Measurements from ENCODE around the gene CDK19. TPM values are rescaled to one million over a fixed set of nuclear protein-coding genes. Genes with fewer than 3 reads are reported as not detected.
A peak's percentile ranks its signal among the peaks of the same experiment; 100 is the strongest.

Gene CDK19
- total and polyA plus RNA-seq, 9 of the 15 experiments (the other 6 are each of a cell fraction or from before 2014, with no cell fraction given) = 3.8 to 15.2 (median 7.4) TPM

DNA sequence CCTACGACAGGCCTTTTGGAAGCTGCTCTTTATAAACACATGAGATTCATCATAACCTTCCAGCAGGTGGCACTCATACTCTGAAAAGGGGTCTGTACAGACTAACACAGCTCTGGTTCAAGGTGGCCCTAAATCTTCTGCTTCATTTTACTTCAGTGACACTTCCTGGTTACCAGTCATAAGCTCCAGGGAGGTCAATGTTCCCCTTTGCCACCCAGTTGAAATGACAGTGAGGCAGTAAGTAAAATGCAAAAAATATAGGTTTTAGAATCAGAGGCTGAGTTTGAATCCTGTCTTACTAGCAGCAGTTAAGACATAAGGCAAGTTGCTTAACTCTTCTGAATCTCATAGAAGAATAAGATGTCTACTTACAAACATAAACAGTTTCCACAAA lies 132.8 kb downstream of the CDK19 start (continued):
- TF ChIP-seq, protein P1, sequence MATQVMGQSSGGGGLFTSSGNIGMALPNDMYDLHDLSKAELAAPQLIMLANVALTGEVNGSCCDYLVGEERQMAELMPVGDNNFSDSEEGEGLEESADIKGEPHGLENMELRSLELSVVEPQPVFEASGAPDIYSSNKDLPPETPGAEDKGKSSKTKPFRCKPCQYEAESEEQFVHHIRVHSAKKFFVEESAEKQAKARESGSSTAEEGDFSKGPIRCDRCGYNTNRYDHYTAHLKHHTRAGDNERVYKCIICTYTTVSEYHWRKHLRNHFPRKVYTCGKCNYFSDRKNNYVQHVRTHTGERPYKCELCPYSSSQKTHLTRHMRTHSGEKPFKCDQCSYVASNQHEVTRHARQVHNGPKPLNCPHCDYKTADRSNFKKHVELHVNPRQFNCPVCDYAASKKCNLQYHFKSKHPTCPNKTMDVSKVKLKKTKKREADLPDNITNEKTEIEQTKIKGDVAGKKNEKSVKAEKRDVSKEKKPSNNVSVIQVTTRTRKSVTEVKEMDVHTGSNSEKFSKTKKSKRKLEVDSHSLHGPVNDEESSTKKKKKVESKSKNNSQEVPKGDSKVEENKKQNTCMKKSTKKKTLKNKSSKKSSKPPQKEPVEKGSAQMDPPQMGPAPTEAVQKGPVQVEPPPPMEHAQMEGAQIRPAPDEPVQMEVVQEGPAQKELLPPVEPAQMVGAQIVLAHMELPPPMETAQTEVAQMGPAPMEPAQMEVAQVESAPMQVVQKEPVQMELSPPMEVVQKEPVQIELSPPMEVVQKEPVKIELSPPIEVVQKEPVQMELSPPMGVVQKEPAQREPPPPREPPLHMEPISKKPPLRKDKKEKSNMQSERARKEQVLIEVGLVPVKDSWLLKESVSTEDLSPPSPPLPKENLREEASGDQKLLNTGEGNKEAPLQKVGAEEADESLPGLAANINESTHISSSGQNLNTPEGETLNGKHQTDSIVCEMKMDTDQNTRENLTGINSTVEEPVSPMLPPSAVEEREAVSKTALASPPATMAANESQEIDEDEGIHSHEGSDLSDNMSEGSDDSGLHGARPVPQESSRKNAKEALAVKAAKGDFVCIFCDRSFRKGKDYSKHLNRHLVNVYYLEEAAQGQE (IDR thresholded peaks at IDR 0.05; ENCODE audit: borderline replicate concordance) = peak; percentile 88
- TF ChIP-seq, protein P1 (CRISPR knock-in tag; IDR thresholded peaks at IDR 0.05; ENCODE audit: low read depth) = no peak
- TF ChIP-seq RFX1 (IDR thresholded peaks at IDR 0.05) (peak; percentile 29; the same call in 1 of the 2 replicates), DEAF1 (CRISPR knock-in tag; IDR thresholded peaks at IDR 0.05) (peak; percentile 95), ZFPM2 (CRISPR knock-in tag; IDR thresholded peaks at IDR 0.05) (no peak), MEIS2 (IDR thresholded peaks at IDR 0.05; ENCODE audit: partially characterized antibody) (peak; percentile 97), NBN (IDR thresholded peaks at IDR 0.05; ENCODE audit: low read depth) (no peak), ZNF695 (CRISPR knock-in tag; IDR thresholded peaks at IDR 0.05) (no peak), ELF1 (tag; IDR thresholded peaks at IDR 0.05) (peak; percentile 82), CTCF (IDR thresholded peaks at IDR 0.05 in 2 of 3, conservative IDR thresholded peaks at IDR 0.05 in 1 of 3; ENCODE audit: insufficient read depth in 2 of 3, low read depth in 1 of 3, low read length in 3 of 3) (peak; percentile 72 to 91 (median 72)), ATF1 (CRISPR knock-in tag; IDR thresholded peaks at IDR 0.05) (no peak), ATF1 (tag; IDR thresholded peaks at IDR 0.05) (0 out of 2 replicates have a peak, but pooled peaks have one; percentile 7), NR2C2 (CRISPR knock-in tag; IDR thresholded peaks at IDR 0.05) (no peak), NR2C2 (tag; IDR thresholded peaks at IDR 0.05) (peak; percentile 38; the same call in 1 of the 2 replicates)
- TF ChIP-seq, protein P2, sequence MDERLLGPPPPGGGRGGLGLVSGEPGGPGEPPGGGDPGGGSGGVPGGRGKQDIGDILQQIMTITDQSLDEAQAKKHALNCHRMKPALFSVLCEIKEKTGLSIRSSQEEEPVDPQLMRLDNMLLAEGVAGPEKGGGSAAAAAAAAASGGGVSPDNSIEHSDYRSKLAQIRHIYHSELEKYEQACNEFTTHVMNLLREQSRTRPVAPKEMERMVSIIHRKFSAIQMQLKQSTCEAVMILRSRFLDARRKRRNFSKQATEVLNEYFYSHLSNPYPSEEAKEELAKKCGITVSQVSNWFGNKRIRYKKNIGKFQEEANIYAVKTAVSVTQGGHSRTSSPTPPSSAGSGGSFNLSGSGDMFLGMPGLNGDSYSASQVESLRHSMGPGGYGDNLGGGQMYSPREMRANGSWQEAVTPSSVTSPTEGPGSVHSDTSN (CRISPR knock-in tag; IDR thresholded peaks at IDR 0.05; ENCODE audit: low read depth) = no peak
- TF ChIP-seq, protein P2 (tag; conservative IDR thresholded peaks at IDR 0.05; ENCODE audit: low read depth) = peak; percentile 96

All from K562 (cell line).